ENCODE measurements around the gene ZNF653. TPM values are rescaled to one million over a fixed set of nuclear protein-coding genes. Genes with fewer than 3 reads are reported as not detected.
A peak's percentile ranks its signal among the peaks of the same experiment; 100 is the strongest.

ZNF653 gene
- total RNA-seq (6.9 TPM), polyA plus RNA-seq (14.1 TPM)
- long read RNA-seq, donor 1, result 0 reads
- long read RNA-seq, donor 2, result 0 reads
- long read RNA-seq, donor 3, partial matches to known transcripts, result 0 of 3 reads
- long read RNA-seq, donor 3, other reads (novel, unspliced or antisense), result 0 of 3 reads
- long read RNA-seq, donor 4, result 0 reads
- long read RNA-seq, donor 5, partial matches to known transcripts, result 0 of 2 reads
- long read RNA-seq, donor 5, other reads (novel, unspliced or antisense), result 0 of 2 reads
- long read RNA-seq, donor 6, partial matches to known transcripts, result 0 of 1 reads
- long read RNA-seq, donor 6, other reads (novel, unspliced or antisense), result 0 of 1 reads
- long read RNA-seq, donor 7, result 0 reads
- long read RNA-seq, donor 8, partial matches to known transcripts, result 0 of 1 reads
- long read RNA-seq, donor 8, other reads (novel, unspliced or antisense), result 0 of 1 reads
- long read RNA-seq, donor 9, result 0 reads
- long read RNA-seq, donor 10, result 0 reads

DNA sequence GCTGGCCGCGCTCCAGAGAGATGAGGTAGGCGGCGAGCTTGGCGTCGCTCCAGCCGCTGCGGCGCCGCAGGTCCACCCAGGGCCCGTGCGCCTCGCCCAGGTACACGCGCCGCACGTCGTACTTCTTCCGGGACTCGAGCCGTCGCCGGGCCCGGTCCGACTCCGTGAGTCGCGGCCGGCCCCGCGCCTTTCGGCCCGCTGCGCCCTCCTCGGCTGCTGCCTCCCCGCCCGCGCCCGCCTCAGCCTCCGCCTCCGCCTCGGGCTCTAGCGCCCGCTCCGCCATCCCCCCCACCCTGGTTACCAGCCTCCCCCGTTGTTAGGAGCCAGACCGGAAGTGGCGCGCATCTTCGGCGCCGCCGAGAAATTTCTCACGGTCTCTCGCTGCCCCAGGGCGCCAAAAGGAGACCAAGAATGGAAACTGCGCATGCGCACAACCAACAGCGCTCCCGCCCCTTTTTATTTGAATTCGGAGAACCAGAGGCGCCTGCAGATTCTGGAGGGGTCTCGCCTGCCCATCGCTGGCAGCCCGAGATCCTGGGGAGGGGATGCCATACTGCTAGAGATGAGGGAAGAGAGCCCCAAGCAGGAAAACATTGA is at the start of gene ZNF653:
TSS of gene ZNF653 (minus strand) at position 336 of the 597 bp plus-strand sequence. CDS start at position 283, 53 bp downstream.
- H3K27me3 ChIP-seq (ENCODE audit: control insufficient read depth in 2 of 2, insufficient read depth in 1 of 2, low read length in 1 of 2), result no peaks in the 10 kb centered on the region
- H3K27ac ChIP-seq (ENCODE audit: low read depth in 1 of 2, low read length in 1 of 2), result peak within 1 kb of the TSS; percentile 86 to 97
- peak; percentile 93 to 98 (median 95) for DNase-seq (ENCODE audit: low read depth in 6 of 9, low spot score in 9 of 9)
- peaks cover 5 to 20% of the 10 kb centered on the region in 2 donors for H3K4me1 ChIP-seq (ENCODE audit: control insufficient read depth in 2 of 2, insufficient read depth in 2 of 2, low read length in 2 of 2)
- WGBS, result under 1% methylated on average over 65 of the region's 65 CpGs
- H3K9me3 ChIP-seq (ENCODE audit: control insufficient read depth in 2 of 2, insufficient read depth in 1 of 2, low read length in 1 of 2), result peaks cover 0 to 5% of the 10 kb centered on the region in 2 donors
- H3K36me3 ChIP-seq (ENCODE audit: control insufficient read depth in 2 of 2, insufficient read depth in 2 of 2, low read length in 1 of 2), result peaks cover 0 to 3% of the 10 kb centered on the region in 2 donors
- peak within 1 kb of the TSS; percentile 58 to 95 for H3K4me3 ChIP-seq (ENCODE audit: low read length in 2 of 2)

DNA sequence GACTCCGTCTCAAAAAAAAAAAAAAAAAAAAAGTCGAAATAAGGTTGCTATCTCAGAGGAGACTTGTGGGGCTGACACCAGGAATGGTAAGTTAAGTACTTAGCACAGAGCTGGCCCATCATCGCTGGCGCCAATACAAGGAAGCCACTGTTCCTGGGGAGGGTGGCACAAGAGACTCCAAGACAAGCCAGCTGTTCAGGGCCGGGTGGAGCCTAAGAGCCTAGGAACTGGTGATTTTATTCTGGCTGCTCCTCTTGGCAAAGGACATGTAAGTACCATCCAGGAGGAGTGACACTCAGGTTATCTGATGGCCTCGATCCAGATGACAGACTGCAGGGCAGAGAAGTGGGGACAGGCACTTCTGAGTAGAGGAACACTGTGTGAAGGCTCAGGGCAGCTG is 49.6 kb upstream of the ZNF653 start:
- Histone ChIP-seq H3K4me1 (ENCODE audit: control insufficient read depth in 2 of 2, insufficient read depth in 2 of 2, low read length in 2 of 2) (peaks cover 15 to 53% of the 10 kb centered on the region in 2 donors), H3K9me3 (ENCODE audit: control insufficient read depth in 2 of 2, insufficient read depth in 1 of 2, low read length in 1 of 2) (peaks cover 0 to 12% of the 10 kb centered on the region in 2 donors), H3K4me3 (ENCODE audit: low read length in 2 of 2) (no peak overlapping the region), H3K27me3 (ENCODE audit: control insufficient read depth in 2 of 2, insufficient read depth in 1 of 2, low read length in 1 of 2) (no peaks in the 10 kb centered on the region), H3K27ac (ENCODE audit: low read depth in 1 of 2, low read length in 1 of 2) (no peak overlapping the region), H3K36me3 (ENCODE audit: control insufficient read depth in 2 of 2, insufficient read depth in 2 of 2, low read length in 1 of 2) (peaks cover 26 to 33% of the 10 kb centered on the region in 2 donors)
- DNase-seq (ENCODE audit: low read depth in 6 of 9, low spot score in 9 of 9), result no peak
- WGBS, result 98% methylated on average over 6 of the region's 6 CpGs

- Histone ChIP-seq H3K4me1 (ENCODE audit: control insufficient read depth in 2 of 2, insufficient read depth in 2 of 2, low read length in 2 of 2) (peaks cover 12 to 43% of the 10 kb centered on the region in 2 donors), H3K4me3 (ENCODE audit: low read length in 2 of 2) (no peak overlapping the region), H3K9me3 (ENCODE audit: control insufficient read depth in 2 of 2, insufficient read depth in 1 of 2, low read length in 1 of 2) (peaks cover 0 to 12% of the 10 kb centered on the region in 2 donors), H3K27me3 (ENCODE audit: control insufficient read depth in 2 of 2, insufficient read depth in 1 of 2, low read length in 1 of 2) (no peaks in the 10 kb centered on the region), H3K27ac (ENCODE audit: low read depth in 1 of 2, low read length in 1 of 2) (peak overlapping the region; percentile 1 to 64), H3K36me3 (ENCODE audit: control insufficient read depth in 2 of 2, insufficient read depth in 2 of 2, low read length in 1 of 2) (peaks cover 26 to 33% of the 10 kb centered on the region in 2 donors)
- 36% methylated on average over 12 of the region's 12 CpGs for WGBS
- peak in 3 of 9 donors; percentile 38 to 77 (median 50) for DNase-seq (ENCODE audit: low read depth in 6 of 9, low spot score in 9 of 9)
Observed at GRCh38 chr19:11554160-11554559, 48.5 kb upstream of the ZNF653 start.

- peaks cover 26 to 33% of the 10 kb centered on the region in 2 donors for H3K36me3 ChIP-seq (ENCODE audit: control insufficient read depth in 2 of 2, insufficient read depth in 2 of 2, low read length in 1 of 2)
- DNase-seq (ENCODE audit: low read depth in 6 of 9, low spot score in 9 of 9), result peak in 1 of 9 donors; percentile 39
- peaks cover 0 to 12% of the 10 kb centered on the region in 2 donors for H3K9me3 ChIP-seq (ENCODE audit: control insufficient read depth in 2 of 2, insufficient read depth in 1 of 2, low read length in 1 of 2)
- H3K4me3 ChIP-seq (ENCODE audit: low read length in 2 of 2), result no peak overlapping the region
- H3K4me1 ChIP-seq (ENCODE audit: control insufficient read depth in 2 of 2, insufficient read depth in 2 of 2, low read length in 2 of 2), result peaks cover 4 to 34% of the 10 kb centered on the region in 2 donors
- H3K27me3 ChIP-seq (ENCODE audit: control insufficient read depth in 2 of 2, insufficient read depth in 1 of 2, low read length in 1 of 2), result no peaks in the 10 kb centered on the region
- peak overlapping the region in 1 of 2 donors; percentile 73 for H3K27ac ChIP-seq (ENCODE audit: low read depth in 1 of 2, low read length in 1 of 2)
- 91% methylated on average over 20 of the region's 20 CpGs for WGBS
Observed at GRCh38 chr19:11552666-11553372, 47.2 kb upstream of the ZNF653 start.

DNA sequence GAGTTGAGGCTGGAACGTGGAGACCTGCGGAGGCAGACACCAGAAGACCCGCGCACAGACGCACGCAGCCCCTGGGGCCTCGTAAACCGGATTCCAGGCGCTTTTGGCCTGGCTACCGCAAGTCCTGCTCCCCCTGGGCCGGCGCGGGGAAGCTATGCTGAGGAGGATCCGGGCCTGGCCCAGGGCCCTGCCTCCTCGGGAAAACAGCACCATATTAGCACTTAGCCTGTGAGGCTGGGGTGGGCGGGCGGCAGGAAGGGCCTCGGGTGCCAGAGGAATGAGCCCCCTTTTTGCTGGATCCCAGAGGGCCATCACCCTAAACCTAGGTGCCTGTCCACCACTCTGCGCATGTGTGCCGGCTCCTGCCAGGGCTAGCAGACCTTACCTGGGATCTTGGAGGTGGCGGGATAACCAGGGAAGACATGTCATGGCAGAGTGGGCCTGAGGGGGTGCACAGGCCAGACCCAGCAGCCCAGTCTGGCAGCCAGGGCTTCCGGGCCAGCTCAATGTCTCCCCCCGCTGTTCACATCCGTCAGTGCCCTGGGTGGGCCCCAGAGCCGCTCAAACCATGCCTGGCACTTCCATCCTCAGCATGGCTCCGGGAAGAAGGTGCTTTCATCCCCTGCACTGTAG is 46.1 kb upstream of the ZNF653 start:
- Histone ChIP-seq H3K36me3 (ENCODE audit: control insufficient read depth in 2 of 2, insufficient read depth in 2 of 2, low read length in 1 of 2) (peaks cover 26 to 33% of the 10 kb centered on the region in 2 donors), H3K4me3 (ENCODE audit: low read length in 2 of 2) (no peak overlapping the region), H3K4me1 (ENCODE audit: control insufficient read depth in 2 of 2, insufficient read depth in 2 of 2, low read length in 2 of 2) (peaks cover 3 to 28% of the 10 kb centered on the region in 2 donors), H3K9me3 (ENCODE audit: control insufficient read depth in 2 of 2, insufficient read depth in 1 of 2, low read length in 1 of 2) (peaks cover 0 to 12% of the 10 kb centered on the region in 2 donors), H3K27me3 (ENCODE audit: control insufficient read depth in 2 of 2, insufficient read depth in 1 of 2, low read length in 1 of 2) (no peaks in the 10 kb centered on the region), H3K27ac (ENCODE audit: low read depth in 1 of 2, low read length in 1 of 2) (no peak overlapping the region)
- WGBS, result 94% methylated on average over 26 of the region's 26 CpGs
- DNase-seq (ENCODE audit: low read depth in 6 of 9, low spot score in 9 of 9), result no peak

- no peaks in the 10 kb centered on the region for H3K27me3 ChIP-seq (ENCODE audit: control insufficient read depth in 2 of 2, insufficient read depth in 1 of 2, low read length in 1 of 2)
Observed at GRCh38 chr19:11550265-11550664, 44.6 kb upstream of the ZNF653 start.

GRCh38 chr19:11549386-11549953 is 43.8 kb upstream of the ZNF653 start:
- no peaks in the 10 kb centered on the region for H3K27me3 ChIP-seq (ENCODE audit: control insufficient read depth in 2 of 2, insufficient read depth in 1 of 2, low read length in 1 of 2)
- no peak for DNase-seq (ENCODE audit: low read depth in 6 of 9, low spot score in 9 of 9)
- no peak overlapping the region for H3K4me3 ChIP-seq (ENCODE audit: low read length in 2 of 2)
- H3K36me3 ChIP-seq (ENCODE audit: control insufficient read depth in 2 of 2, insufficient read depth in 2 of 2, low read length in 1 of 2), result peaks cover 25 to 26% of the 10 kb centered on the region in 2 donors
- H3K9me3 ChIP-seq (ENCODE audit: control insufficient read depth in 2 of 2, insufficient read depth in 1 of 2, low read length in 1 of 2), result peaks cover 0 to 12% of the 10 kb centered on the region in 2 donors
- WGBS, result 97% methylated on average over 24 of the region's 24 CpGs
- no peak overlapping the region for H3K27ac ChIP-seq (ENCODE audit: low read depth in 1 of 2, low read length in 1 of 2)
- H3K4me1 ChIP-seq (ENCODE audit: control insufficient read depth in 2 of 2, insufficient read depth in 2 of 2, low read length in 2 of 2), result peaks cover 3 to 26% of the 10 kb centered on the region in 2 donors

More at GRCh38 chr19:11550265-11550664, 44.6 kb upstream of the ZNF653 start:
- Histone ChIP-seq H3K36me3 (ENCODE audit: control insufficient read depth in 2 of 2, insufficient read depth in 2 of 2, low read length in 1 of 2) (peaks cover 26 to 27% of the 10 kb centered on the region in 2 donors), H3K27ac (ENCODE audit: low read depth in 1 of 2, low read length in 1 of 2) (no peak overlapping the region), H3K4me3 (ENCODE audit: low read length in 2 of 2) (no peak overlapping the region), H3K9me3 (ENCODE audit: control insufficient read depth in 2 of 2, insufficient read depth in 1 of 2, low read length in 1 of 2) (peaks cover 0 to 12% of the 10 kb centered on the region in 2 donors), H3K4me1 (ENCODE audit: control insufficient read depth in 2 of 2, insufficient read depth in 2 of 2, low read length in 2 of 2) (peaks cover 3 to 28% of the 10 kb centered on the region in 2 donors)
- WGBS, result 97% methylated on average over 8 of the region's 8 CpGs
- DNase-seq (ENCODE audit: low read depth in 6 of 9, low spot score in 9 of 9), result no peak

DNA sequence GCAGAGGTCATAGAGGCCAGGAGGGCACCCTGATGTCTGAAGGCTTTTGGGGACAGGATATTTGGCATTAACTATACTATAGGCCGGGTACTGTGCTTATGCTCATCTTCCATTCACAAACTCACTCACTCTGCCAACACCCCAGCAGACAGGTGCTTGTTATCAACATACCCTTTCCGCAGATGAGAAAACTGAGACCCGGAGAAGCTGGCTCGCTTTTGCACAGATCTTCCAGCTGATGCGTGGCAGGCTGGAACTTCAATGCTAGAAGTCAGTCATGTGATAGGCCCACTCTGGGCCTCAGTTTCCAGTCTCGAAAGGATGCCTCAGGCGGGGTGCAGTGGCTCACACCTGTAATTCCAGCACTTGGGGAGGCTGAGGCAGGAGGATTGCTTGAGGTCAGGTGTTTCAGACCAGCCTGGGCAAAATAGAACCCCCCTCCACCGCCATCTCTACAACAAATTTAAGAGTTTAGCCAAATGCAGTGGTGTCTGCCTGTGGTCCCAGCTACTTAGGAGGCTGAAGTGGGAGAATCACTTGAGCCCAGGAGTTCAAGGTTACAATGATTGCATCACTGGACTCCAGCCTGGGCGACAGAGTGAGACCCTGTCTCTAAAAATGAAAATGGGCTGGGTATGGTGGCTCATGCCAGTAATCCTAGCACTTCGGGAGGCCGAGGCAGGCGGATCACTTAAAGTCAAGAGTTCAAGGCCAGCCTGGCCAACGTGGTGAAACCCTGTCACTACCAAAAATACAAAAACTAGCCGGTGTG is 42.5 kb upstream of the ZNF653 start:
- H3K27me3 ChIP-seq (ENCODE audit: control insufficient read depth in 2 of 2, insufficient read depth in 1 of 2, low read length in 1 of 2), result no peaks in the 10 kb centered on the region
- H3K9me3 ChIP-seq (ENCODE audit: control insufficient read depth in 2 of 2, insufficient read depth in 1 of 2, low read length in 1 of 2), result peaks cover 0 to 5% of the 10 kb centered on the region in 2 donors
- no peak overlapping the region for H3K4me3 ChIP-seq (ENCODE audit: low read length in 2 of 2)
- H3K4me1 ChIP-seq (ENCODE audit: control insufficient read depth in 2 of 2, insufficient read depth in 2 of 2, low read length in 2 of 2), result peaks cover 0 to 12% of the 10 kb centered on the region in 2 donors
- no peak for DNase-seq (ENCODE audit: low read depth in 6 of 9, low spot score in 9 of 9)
- no peak overlapping the region for H3K27ac ChIP-seq (ENCODE audit: low read depth in 1 of 2, low read length in 1 of 2)
- WGBS, result 96% methylated on average over 14 of the region's 14 CpGs
- H3K36me3 ChIP-seq (ENCODE audit: control insufficient read depth in 2 of 2, insufficient read depth in 2 of 2, low read length in 1 of 2), result peaks cover 12 to 15% of the 10 kb centered on the region in 2 donors

Data from thymus (tissue), 14 donors.